ENCODE data around the gene ZNF280B. TPM values are rescaled to one million over a fixed set of nuclear protein-coding genes. Genes with fewer than 3 reads are reported as not detected.

ZNF280B gene
- total and polyA plus RNA-seq, 2 experiments from 2014 or later, result 0.86 to 1.9 TPM

DNA sequence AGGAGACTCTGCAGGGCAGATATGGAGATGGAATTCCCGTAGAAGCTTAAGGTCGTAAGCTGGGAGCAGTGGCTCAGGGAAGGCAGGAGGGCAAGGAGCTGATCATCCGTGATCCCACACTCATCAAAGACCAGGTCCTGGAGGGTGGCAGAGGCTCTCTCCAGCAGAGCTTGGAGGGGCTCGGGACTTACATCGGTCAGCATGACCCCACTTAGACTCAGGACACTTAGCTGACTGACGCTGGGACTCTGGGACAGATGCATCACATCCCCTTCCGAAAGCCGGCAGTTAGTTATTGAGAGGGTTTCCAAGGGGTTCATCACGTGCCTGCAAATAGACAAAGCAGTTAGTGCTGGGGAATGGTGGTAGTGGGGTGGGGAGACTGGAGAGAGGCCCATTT is 39.8 kb upstream of the ZNF280B start:
- no peak for DNase-seq (ENCODE audit: low read depth in 1 of 2, low spot score in 1 of 2)
- H3K27me3 ChIP-seq, result no peaks in the 10 kb centered on the region
- TF ChIP-seq, protein P1, sequence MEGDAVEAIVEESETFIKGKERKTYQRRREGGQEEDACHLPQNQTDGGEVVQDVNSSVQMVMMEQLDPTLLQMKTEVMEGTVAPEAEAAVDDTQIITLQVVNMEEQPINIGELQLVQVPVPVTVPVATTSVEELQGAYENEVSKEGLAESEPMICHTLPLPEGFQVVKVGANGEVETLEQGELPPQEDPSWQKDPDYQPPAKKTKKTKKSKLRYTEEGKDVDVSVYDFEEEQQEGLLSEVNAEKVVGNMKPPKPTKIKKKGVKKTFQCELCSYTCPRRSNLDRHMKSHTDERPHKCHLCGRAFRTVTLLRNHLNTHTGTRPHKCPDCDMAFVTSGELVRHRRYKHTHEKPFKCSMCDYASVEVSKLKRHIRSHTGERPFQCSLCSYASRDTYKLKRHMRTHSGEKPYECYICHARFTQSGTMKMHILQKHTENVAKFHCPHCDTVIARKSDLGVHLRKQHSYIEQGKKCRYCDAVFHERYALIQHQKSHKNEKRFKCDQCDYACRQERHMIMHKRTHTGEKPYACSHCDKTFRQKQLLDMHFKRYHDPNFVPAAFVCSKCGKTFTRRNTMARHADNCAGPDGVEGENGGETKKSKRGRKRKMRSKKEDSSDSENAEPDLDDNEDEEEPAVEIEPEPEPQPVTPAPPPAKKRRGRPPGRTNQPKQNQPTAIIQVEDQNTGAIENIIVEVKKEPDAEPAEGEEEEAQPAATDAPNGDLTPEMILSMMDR (IDR thresholded peaks at IDR 0.05; ENCODE audit: low read depth, low read length), result no peak
- H3K27ac ChIP-seq, result no peak overlapping the region
- no peaks in the 10 kb centered on the region for H3K9me3 ChIP-seq (ENCODE audit: low read depth)
- no peak overlapping the region for H3K4me3 ChIP-seq
- H3K36me3 ChIP-seq, result no peaks in the 10 kb centered on the region
- no peaks in the 10 kb centered on the region for H3K4me1 ChIP-seq (ENCODE audit: low read depth)

GRCh38 chr22:22547692-22548300 is 39.3 kb upstream of the ZNF280B start:
- Histone ChIP-seq H3K9me3 (ENCODE audit: low read depth) (no peaks in the 10 kb centered on the region), H3K27ac (no peak overlapping the region), H3K36me3 (no peaks in the 10 kb centered on the region), H3K4me1 (ENCODE audit: low read depth) (no peaks in the 10 kb centered on the region), H3K4me3 (no peak overlapping the region), H3K27me3 (no peaks in the 10 kb centered on the region)
- DNase-seq (ENCODE audit: low read depth in 1 of 2, low spot score in 1 of 2), result no peak
- TF ChIP-seq, protein P1 (IDR thresholded peaks at IDR 0.05; ENCODE audit: low read depth, low read length), result no peak

- TF ChIP-seq, protein P1 (IDR thresholded peaks at IDR 0.05; ENCODE audit: low read depth, low read length), result no peak
- no peak for DNase-seq (ENCODE audit: low read depth in 1 of 2, low spot score in 1 of 2)
- H3K27me3 ChIP-seq, result no peaks in the 10 kb centered on the region
- H3K27ac ChIP-seq, result no peak overlapping the region
- H3K4me1 ChIP-seq (ENCODE audit: low read depth), result no peaks in the 10 kb centered on the region
- no peaks in the 10 kb centered on the region for H3K36me3 ChIP-seq
- H3K4me3 ChIP-seq, result no peak overlapping the region
- H3K9me3 ChIP-seq (ENCODE audit: low read depth), result no peaks in the 10 kb centered on the region
Measured at GRCh38 chr22:22547226-22547625, 38.7 kb upstream of the ZNF280B start.

- H3K9me3 ChIP-seq (ENCODE audit: low read depth), result no peaks in the 10 kb centered on the region
- TF ChIP-seq, protein P1 (IDR thresholded peaks at IDR 0.05; ENCODE audit: low read depth, low read length), result no peak
- peak in 1 of 2 donors; percentile 71 for DNase-seq (ENCODE audit: low read depth in 1 of 2, low spot score in 1 of 2)
- no peak overlapping the region for H3K4me3 ChIP-seq
- no peaks in the 10 kb centered on the region for H3K27me3 ChIP-seq
- no peak overlapping the region for H3K27ac ChIP-seq
- no peaks in the 10 kb centered on the region for H3K36me3 ChIP-seq
- H3K4me1 ChIP-seq (ENCODE audit: low read depth), result no peaks in the 10 kb centered on the region
Measured at GRCh38 chr22:22546490-22546889, 37.9 kb upstream of the ZNF280B start.

DNA sequence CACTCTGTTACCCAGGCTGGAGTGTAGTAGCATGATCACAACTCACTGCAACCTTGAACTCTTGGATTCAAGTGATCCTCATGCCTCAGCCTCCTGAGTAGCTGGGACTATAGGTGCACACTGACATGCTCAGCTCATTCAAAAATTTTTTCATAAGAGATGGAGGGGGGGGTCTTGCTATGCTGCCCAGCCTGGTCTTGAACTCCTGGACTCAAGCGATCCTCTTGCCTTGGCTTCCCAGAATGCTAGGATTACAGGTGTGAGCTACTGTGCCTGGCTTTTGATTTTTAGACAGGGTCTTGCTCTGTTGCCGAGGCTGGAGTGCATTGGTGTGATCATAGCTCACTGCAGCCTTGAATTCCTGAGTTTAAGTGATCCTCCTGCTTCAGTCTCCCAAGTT is 36.5 kb upstream of the ZNF280B start:
- Histone ChIP-seq H3K4me3 (no peak overlapping the region), H3K9me3 (ENCODE audit: low read depth) (no peaks in the 10 kb centered on the region), H3K36me3 (no peaks in the 10 kb centered on the region), H3K4me1 (ENCODE audit: low read depth) (no peaks in the 10 kb centered on the region), H3K27me3 (no peaks in the 10 kb centered on the region), H3K27ac (no peak overlapping the region)
- DNase-seq (ENCODE audit: low read depth in 1 of 2, low spot score in 1 of 2), result no peak
- TF ChIP-seq, protein P1 (IDR thresholded peaks at IDR 0.05; ENCODE audit: low read depth, low read length), result no peak

Data from cardiac muscle cell (in vitro differentiated cells and primary cell).